Measurements from ENCODE around the gene MAP4K5. TPM values are rescaled to one million over a fixed set of nuclear protein-coding genes. Genes with fewer than 3 reads are reported as not detected.

MAP4K5 gene
- total RNA-seq, 2 donors from 2014 or later = 36.3 to 39.9 TPM

- H3K36me3 Mint-ChIP-seq (ENCODE audit: low read depth) = peaks cover under 1% of the 10 kb centered on the region
- H3K27ac Mint-ChIP-seq = peak overlapping the region; percentile 24
- H3K4me3 Mint-ChIP-seq = peak overlapping the region; percentile 91
- ATAC-seq (no peak), DNase-seq (no peak)
- H3K9me3 ChIP-seq (ENCODE audit: control insufficient read depth, low read length, poor library complexity, severe bottlenecking) = no peaks in the 10 kb centered on the region
- H3K4me1 Mint-ChIP-seq = peaks cover 5% of the 10 kb centered on the region
- H3K27me3 Mint-ChIP-seq = no peaks in the 10 kb centered on the region
Observed at GRCh38 chr14:50397390-50398188, 134.8 kb downstream of the MAP4K5 start.

GRCh38 chr14:50396631-50397389, 135.6 kb downstream of the MAP4K5 start, which contains the start of gene CDKL1:
Gene CDKL1, minus strand, starts transcription at chr14:50396881. Its CDS starts 1,013 bp downstream, at chr14:50395868.
- Mint-ChIP-seq H3K36me3 (ENCODE audit: low read depth) (peaks cover 2% of the 10 kb centered on the region), H3K27me3 (no peaks in the 10 kb centered on the region), H3K4me1 (peaks cover 5% of the 10 kb centered on the region), H3K27ac (peak within 1 kb of the TSS; percentile 74), H3K4me3 (peak within 1 kb of the TSS; percentile 91)
- H3K9me3 ChIP-seq (ENCODE audit: control insufficient read depth, low read length, poor library complexity, severe bottlenecking) = no peaks in the 10 kb centered on the region
- peak; percentile 78 for ATAC-seq
- peak; percentile 8 to 32 (median 18) for DNase-seq

GRCh38 chr14:50395448-50395847, 136.9 kb downstream of the MAP4K5 start:
- H3K27ac Mint-ChIP-seq = peak overlapping the region; percentile 74
- DNase-seq = no peak
- peak overlapping the region; percentile 91 for H3K4me3 Mint-ChIP-seq
- ATAC-seq = no peak
- H3K4me1 Mint-ChIP-seq = peaks cover 5% of the 10 kb centered on the region
- H3K9me3 ChIP-seq (ENCODE audit: control insufficient read depth, low read length, poor library complexity, severe bottlenecking) = no peaks in the 10 kb centered on the region
- no peaks in the 10 kb centered on the region for H3K27me3 Mint-ChIP-seq
- peaks cover 2% of the 10 kb centered on the region for H3K36me3 Mint-ChIP-seq (ENCODE audit: low read depth)

GRCh38 chr14:50394713-50395112, 137.7 kb downstream of the MAP4K5 start:
- Mint-ChIP-seq H3K27me3 (no peaks in the 10 kb centered on the region), H3K36me3 (ENCODE audit: low read depth) (peaks cover 2% of the 10 kb centered on the region), H3K4me3 (no peak overlapping the region), H3K4me1 (peaks cover 5% of the 10 kb centered on the region), H3K27ac (no peak overlapping the region)
- H3K9me3 ChIP-seq (ENCODE audit: control insufficient read depth, low read length, poor library complexity, severe bottlenecking) = no peaks in the 10 kb centered on the region
- ATAC-seq (no peak), DNase-seq (no peak)

- Mint-ChIP-seq H3K4me1 (peaks cover 3% of the 10 kb centered on the region), H3K27ac (no peak overlapping the region), H3K4me3 (no peak overlapping the region), H3K36me3 (ENCODE audit: low read depth) (peaks cover 2% of the 10 kb centered on the region), H3K27me3 (no peaks in the 10 kb centered on the region)
- DNase-seq = no peak
- ATAC-seq = no peak
- no peaks in the 10 kb centered on the region for H3K9me3 ChIP-seq (ENCODE audit: control insufficient read depth, low read length, poor library complexity, severe bottlenecking)
Observed at GRCh38 chr14:50389668-50390441, 142.5 kb downstream of the MAP4K5 start.

- Mint-ChIP-seq H3K4me1 (peaks cover 3% of the 10 kb centered on the region), H3K27me3 (no peaks in the 10 kb centered on the region), H3K36me3 (ENCODE audit: low read depth) (peaks cover 2% of the 10 kb centered on the region), H3K4me3 (no peak overlapping the region), H3K27ac (no peak overlapping the region)
- no peaks in the 10 kb centered on the region for H3K9me3 ChIP-seq (ENCODE audit: control insufficient read depth, low read length, poor library complexity, severe bottlenecking)
- DNase-seq (no peak), ATAC-seq (no peak)
Observed at GRCh38 chr14:50388256-50388931, 144.0 kb downstream of the MAP4K5 start.

- H3K4me3 Mint-ChIP-seq = no peak overlapping the region
- ATAC-seq (no peak), DNase-seq (no peak)
- no peaks in the 10 kb centered on the region for H3K9me3 ChIP-seq (ENCODE audit: control insufficient read depth, low read length, poor library complexity, severe bottlenecking)
- H3K27ac Mint-ChIP-seq = no peak overlapping the region
- H3K27me3 Mint-ChIP-seq = no peaks in the 10 kb centered on the region
- H3K36me3 Mint-ChIP-seq (ENCODE audit: low read depth) = peaks cover 1% of the 10 kb centered on the region
- no peaks in the 10 kb centered on the region for H3K4me1 Mint-ChIP-seq
Observed at GRCh38 chr14:50387548-50387947, 144.8 kb downstream of the MAP4K5 start.

GRCh38 chr14:50383618-50384225, 148.6 kb downstream of the MAP4K5 start:
- Mint-ChIP-seq H3K27ac (peak overlapping the region; percentile 29), H3K4me3 (no peak overlapping the region), H3K27me3 (no peaks in the 10 kb centered on the region)

GRCh38 chr14:50381823-50382287, 150.5 kb downstream of the MAP4K5 start:
- DNase-seq (no peak), ATAC-seq (no peak)
- no peaks in the 10 kb centered on the region for H3K9me3 ChIP-seq (ENCODE audit: control insufficient read depth, low read length, poor library complexity, severe bottlenecking)
- Mint-ChIP-seq H3K36me3 (ENCODE audit: low read depth) (no peaks in the 10 kb centered on the region), H3K4me1 (peaks cover 3% of the 10 kb centered on the region), H3K27ac (no peak overlapping the region), H3K27me3 (no peaks in the 10 kb centered on the region), H3K4me3 (no peak overlapping the region)

More at GRCh38 chr14:50383618-50384225, 148.6 kb downstream of the MAP4K5 start:
- H3K4me1 Mint-ChIP-seq = no peaks in the 10 kb centered on the region
- no peak for DNase-seq
- no peaks in the 10 kb centered on the region for H3K9me3 ChIP-seq (ENCODE audit: control insufficient read depth, low read length, poor library complexity, severe bottlenecking)
- ATAC-seq = no peak
- H3K36me3 Mint-ChIP-seq (ENCODE audit: low read depth) = no peaks in the 10 kb centered on the region

GRCh38 chr14:50381008-50381407, 151.4 kb downstream of the MAP4K5 start:
- Mint-ChIP-seq H3K4me3 (no peak overlapping the region), H3K36me3 (ENCODE audit: low read depth) (no peaks in the 10 kb centered on the region), H3K27me3 (no peaks in the 10 kb centered on the region), H3K27ac (no peak overlapping the region), H3K4me1 (peaks cover 3% of the 10 kb centered on the region)
- no peak for ATAC-seq
- H3K9me3 ChIP-seq (ENCODE audit: control insufficient read depth, low read length, poor library complexity, severe bottlenecking) = no peaks in the 10 kb centered on the region
- no peak for DNase-seq

- H3K27me3 Mint-ChIP-seq = no peaks in the 10 kb centered on the region
- DNase-seq (no peak), ATAC-seq (no peak)
- H3K27ac Mint-ChIP-seq = no peak overlapping the region
- no peak overlapping the region for H3K4me3 Mint-ChIP-seq
- peaks cover 3% of the 10 kb centered on the region for H3K4me1 Mint-ChIP-seq
- no peaks in the 10 kb centered on the region for H3K36me3 Mint-ChIP-seq (ENCODE audit: low read depth)
- H3K9me3 ChIP-seq (ENCODE audit: control insufficient read depth, low read length, poor library complexity, severe bottlenecking) = no peaks in the 10 kb centered on the region
Observed at GRCh38 chr14:50380455-50380854, 151.9 kb downstream of the MAP4K5 start.

GRCh38 chr14:50379563-50379962, 152.8 kb downstream of the MAP4K5 start:
- ATAC-seq (no peak), DNase-seq (no peak)
- Mint-ChIP-seq H3K27me3 (no peaks in the 10 kb centered on the region), H3K36me3 (ENCODE audit: low read depth) (no peaks in the 10 kb centered on the region), H3K4me3 (no peak overlapping the region), H3K4me1 (peaks cover 3% of the 10 kb centered on the region), H3K27ac (no peak overlapping the region)
- no peaks in the 10 kb centered on the region for H3K9me3 ChIP-seq (ENCODE audit: control insufficient read depth, low read length, poor library complexity, severe bottlenecking)

Measured in T-helper 17 cell (primary cell).